ENCODE measurements around the gene PLPP2.

Gene PLPP2

DNA sequence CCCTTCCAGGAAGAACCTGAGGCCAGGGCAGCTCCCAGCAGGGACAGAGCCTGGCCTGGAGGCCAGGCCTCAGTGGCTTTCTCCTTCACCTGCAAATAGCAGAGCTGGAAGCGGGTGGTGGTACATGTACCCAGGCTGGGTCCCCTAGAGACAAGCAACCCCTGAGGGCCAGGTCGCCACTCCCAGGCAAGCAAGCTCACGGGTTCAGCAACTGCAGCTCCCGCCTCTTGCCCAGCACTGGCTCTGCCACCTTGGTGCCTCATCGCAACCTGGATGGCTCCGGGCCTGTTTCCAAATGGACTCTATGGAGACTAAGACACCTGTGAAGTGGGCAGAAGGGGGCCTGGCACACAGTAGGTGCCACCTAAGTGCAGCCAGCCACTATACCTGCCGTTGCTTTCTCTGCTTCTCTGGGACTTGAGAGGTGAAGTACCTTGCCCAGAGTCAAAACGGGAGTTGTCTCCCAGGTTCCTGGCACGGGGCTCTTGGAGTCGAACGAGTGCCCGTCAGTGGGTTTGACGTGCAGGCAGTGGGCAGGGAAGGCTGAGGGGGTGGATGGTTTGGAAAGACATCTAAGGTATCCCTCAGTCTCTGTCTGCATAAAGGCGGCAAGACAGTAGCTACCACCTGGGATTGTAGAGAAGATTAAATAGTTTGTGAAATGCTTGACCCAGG lies 2.4 kb upstream of the PLPP2 start:
- peaks cover 34% of the 10 kb centered on the region for H3K4me1 Mint-ChIP-seq
- TF ChIP-seq, protein P1, sequence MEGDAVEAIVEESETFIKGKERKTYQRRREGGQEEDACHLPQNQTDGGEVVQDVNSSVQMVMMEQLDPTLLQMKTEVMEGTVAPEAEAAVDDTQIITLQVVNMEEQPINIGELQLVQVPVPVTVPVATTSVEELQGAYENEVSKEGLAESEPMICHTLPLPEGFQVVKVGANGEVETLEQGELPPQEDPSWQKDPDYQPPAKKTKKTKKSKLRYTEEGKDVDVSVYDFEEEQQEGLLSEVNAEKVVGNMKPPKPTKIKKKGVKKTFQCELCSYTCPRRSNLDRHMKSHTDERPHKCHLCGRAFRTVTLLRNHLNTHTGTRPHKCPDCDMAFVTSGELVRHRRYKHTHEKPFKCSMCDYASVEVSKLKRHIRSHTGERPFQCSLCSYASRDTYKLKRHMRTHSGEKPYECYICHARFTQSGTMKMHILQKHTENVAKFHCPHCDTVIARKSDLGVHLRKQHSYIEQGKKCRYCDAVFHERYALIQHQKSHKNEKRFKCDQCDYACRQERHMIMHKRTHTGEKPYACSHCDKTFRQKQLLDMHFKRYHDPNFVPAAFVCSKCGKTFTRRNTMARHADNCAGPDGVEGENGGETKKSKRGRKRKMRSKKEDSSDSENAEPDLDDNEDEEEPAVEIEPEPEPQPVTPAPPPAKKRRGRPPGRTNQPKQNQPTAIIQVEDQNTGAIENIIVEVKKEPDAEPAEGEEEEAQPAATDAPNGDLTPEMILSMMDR (IDR thresholded peaks at IDR 0.05), result no peak

DNA sequence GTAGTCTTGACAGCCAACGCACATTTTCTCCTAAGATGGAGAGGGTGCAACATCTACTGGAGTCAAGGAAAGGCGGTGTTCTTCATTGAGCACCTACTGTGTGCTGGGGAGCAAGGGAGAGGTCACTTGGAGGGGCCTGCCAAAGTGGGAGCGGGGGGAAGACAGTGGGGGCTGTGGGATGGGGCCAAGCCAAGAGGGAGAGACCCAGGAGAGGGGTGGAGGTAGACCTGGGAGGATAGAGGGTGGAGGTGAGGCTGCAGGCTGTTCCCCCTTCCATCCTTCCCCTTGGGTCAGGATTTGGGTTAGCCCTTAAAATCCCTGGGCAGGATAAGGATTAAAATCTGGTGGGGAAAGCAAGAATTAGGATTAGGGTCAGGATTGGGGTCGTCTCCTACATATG lies 1.7 kb upstream of the PLPP2 start:
- Mint-ChIP-seq H3K4me3 (no peak overlapping the region), H3K36me3 (ENCODE audit: low read depth) (no peaks in the 10 kb centered on the region), H3K9me3 (no peaks in the 10 kb centered on the region), H3K27ac (no peak overlapping the region), H3K4me1 (peaks cover 34% of the 10 kb centered on the region), H3K27me3 (ENCODE audit: low read depth, poor library complexity) (peaks cover 64% of the 10 kb centered on the region)
- no peak for DNase-seq
- TF ChIP-seq, protein P1 (IDR thresholded peaks at IDR 0.05), result no peak

More for the DNA sequence above, 2.4 kb upstream of the PLPP2 start:
- no peak for DNase-seq
- no peaks in the 10 kb centered on the region for H3K36me3 Mint-ChIP-seq (ENCODE audit: low read depth)
- H3K4me3 Mint-ChIP-seq, result peak overlapping the region; percentile 60
- H3K27me3 Mint-ChIP-seq (ENCODE audit: low read depth, poor library complexity), result peaks cover 57% of the 10 kb centered on the region
- H3K9me3 Mint-ChIP-seq, result no peaks in the 10 kb centered on the region
- no peak overlapping the region for H3K27ac Mint-ChIP-seq

DNA sequence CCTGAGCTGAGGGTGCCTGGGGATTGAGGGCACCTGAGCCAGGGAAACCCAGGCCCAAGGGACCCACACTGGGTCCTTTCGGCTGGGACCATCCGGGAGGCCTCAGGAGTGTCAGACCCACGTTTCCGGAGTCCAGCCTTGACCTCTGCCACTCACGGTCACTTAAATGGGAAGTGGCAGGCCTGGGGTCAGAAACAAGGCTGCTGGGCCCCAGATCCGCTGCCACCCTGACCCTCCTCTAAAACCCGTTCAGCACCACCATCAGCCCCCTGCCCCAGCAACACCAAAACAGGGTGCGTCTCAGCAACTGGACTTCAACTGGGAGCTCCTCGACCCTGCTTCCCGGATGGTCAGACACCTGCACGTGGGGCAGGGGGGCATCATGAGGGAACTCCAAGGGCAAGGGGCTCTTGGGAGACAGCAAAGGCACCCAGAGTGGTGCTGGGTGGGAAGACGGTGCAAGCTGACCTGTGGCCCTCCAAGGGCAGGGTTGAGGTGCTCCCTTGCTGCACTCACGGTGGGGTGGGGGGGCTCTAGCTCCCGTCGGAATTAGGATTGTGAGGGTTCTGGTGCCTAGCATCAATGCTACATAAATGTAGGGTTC lies 1.2 kb upstream of the PLPP2 start:
- Mint-ChIP-seq H3K27ac (no peak overlapping the region), H3K36me3 (ENCODE audit: low read depth) (no peaks in the 10 kb centered on the region), H3K4me1 (peaks cover 34% of the 10 kb centered on the region), H3K9me3 (no peaks in the 10 kb centered on the region), H3K4me3 (no peak overlapping the region), H3K27me3 (ENCODE audit: low read depth, poor library complexity) (peaks cover 67% of the 10 kb centered on the region)
- DNase-seq, result no peak
- TF ChIP-seq, protein P1 (IDR thresholded peaks at IDR 0.05), result no peak

DNA sequence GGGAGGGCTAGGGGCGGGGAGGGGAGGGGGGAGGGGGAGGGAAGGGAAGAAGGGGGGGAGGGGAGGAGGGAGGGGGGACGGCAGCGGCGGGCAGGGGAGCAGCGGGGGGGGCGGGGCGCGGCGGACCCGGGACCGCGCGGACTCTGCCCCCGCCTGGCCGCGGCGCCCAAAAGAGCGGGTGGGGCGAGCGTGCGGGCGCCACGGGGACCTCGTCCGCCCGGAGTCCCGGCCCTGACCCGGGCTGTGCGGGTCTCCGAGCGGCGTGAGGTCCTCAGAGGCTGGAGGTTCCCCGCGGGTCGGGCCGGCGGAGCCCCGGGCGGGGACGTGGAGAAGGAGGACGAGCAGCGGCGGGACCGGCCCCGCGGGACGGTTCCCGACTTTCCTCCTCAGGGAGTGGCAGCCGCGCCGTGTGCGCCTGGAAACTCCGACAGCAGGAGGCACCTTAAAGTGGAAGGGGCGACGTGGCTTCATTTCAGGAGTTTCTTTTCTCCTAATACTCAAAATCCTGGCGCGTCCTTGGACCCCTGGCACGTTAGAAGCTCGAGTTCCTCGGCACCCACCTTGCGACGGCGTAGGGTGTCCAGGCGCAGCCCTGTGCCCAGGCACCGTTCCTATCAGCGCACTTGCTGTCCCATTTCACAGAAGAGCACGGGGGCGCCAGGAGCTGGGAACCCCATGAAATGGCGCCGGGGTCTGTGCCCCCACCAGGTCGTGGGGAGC lies 518 bp upstream of the PLPP2 start:
- Mint-ChIP-seq H3K4me3 (no peak overlapping the region), H3K9me3 (no peaks in the 10 kb centered on the region), H3K36me3 (ENCODE audit: low read depth) (no peaks in the 10 kb centered on the region), H3K27me3 (ENCODE audit: low read depth, poor library complexity) (peaks cover 72% of the 10 kb centered on the region), H3K27ac (no peak overlapping the region), H3K4me1 (peaks cover 31% of the 10 kb centered on the region)
- TF ChIP-seq, protein P1 (IDR thresholded peaks at IDR 0.05), result no peak
- no peak for DNase-seq

DNA sequence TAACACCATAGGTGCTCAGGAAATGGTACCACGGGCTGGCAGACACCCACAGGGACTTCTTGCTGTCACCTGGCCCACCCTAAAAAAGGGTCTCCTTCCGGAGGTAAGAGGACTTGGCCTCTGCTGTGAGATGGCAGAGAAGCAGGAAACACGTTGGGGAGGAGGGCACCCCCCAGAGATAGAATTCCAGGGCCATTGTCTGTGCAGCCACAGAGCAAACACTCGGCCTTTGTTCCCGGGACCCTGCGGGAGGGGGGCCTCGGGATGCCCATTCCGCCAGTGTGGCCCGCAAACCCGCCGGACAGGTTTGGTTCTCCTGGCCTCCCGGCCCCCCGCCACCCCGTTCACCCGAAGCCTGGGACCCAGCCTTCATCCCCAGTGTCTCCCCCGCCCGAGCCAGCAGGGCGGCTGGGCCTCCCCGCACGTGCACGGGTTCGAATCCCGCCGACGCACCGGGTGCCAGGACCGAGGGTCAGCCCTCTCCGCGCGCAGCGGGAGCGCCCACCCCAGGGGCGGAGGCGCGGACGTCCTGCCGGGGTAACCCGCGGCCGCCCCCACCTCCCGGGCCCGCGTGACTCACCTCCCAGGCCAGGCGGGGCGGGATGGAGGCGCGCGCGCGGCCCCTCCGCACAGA lies 714 bp downstream of the PLPP2 start:
- no peaks in the 10 kb centered on the region for H3K36me3 Mint-ChIP-seq (ENCODE audit: low read depth)
- no peak for DNase-seq
- TF ChIP-seq, protein P1 (IDR thresholded peaks at IDR 0.05), result no peak
- H3K9me3 Mint-ChIP-seq, result no peaks in the 10 kb centered on the region
- peak overlapping the region; percentile 34 for H3K4me3 Mint-ChIP-seq
- H3K27ac Mint-ChIP-seq, result no peak overlapping the region
- peaks cover 19% of the 10 kb centered on the region for H3K4me1 Mint-ChIP-seq
- peaks cover 72% of the 10 kb centered on the region for H3K27me3 Mint-ChIP-seq (ENCODE audit: low read depth, poor library complexity)
